ENCODE data around the gene MAOB. TPM values are rescaled to one million over a fixed set of nuclear protein-coding genes. Genes with fewer than 3 reads are reported as not detected.

The MAOB gene
- total and polyA plus RNA-seq, 2 donors (not counting 1 experiment from before 2014, with no cell fraction given): 3.8 to 4.6 TPM

- no peak overlapping the region for H3K9ac ChIP-seq (ENCODE audit: insufficient read depth, low read length)
- DNase-seq (ENCODE audit: low read depth in 2 of 2): no peak
- no peaks in the 10 kb centered on the region for H3K36me3 ChIP-seq (ENCODE audit: control insufficient read depth, insufficient read depth, low read length)
- H3K4me2 ChIP-seq (ENCODE audit: extremely low read depth, insufficient read depth, low read length): no peak overlapping the region
- H3K9me3 ChIP-seq (ENCODE audit: control insufficient read depth, insufficient read depth, low read depth, low read length): no peaks in the 10 kb centered on the region
- no peaks in the 10 kb centered on the region for H3K27me3 ChIP-seq (ENCODE audit: control insufficient read depth, insufficient read depth, low read length)
- H3K79me2 ChIP-seq (ENCODE audit: control insufficient read depth, insufficient read depth, low read length): no peaks in the 10 kb centered on the region
- no peaks in the 10 kb centered on the region for H3K4me1 ChIP-seq (ENCODE audit: control insufficient read depth, extremely low read depth, insufficient read depth, low read length)
- H2AFZ ChIP-seq (ENCODE audit: low read length): no peak overlapping the region
- no peak overlapping the region for H3K4me3 ChIP-seq (replicated peaks in 1 of 4; ENCODE audit: control extremely low read depth in 1 of 4, insufficient read depth in 1 of 4, low read depth in 3 of 4, low read length in 4 of 4)
- TF ChIP-seq EZH2 (IDR thresholded peaks at IDR 0.05; ENCODE audit: low read length, missing control alignments) (no peak), CTCF (conservative IDR thresholded peaks at IDR 0.05 in 1 of 2, IDR thresholded peaks at IDR 0.05 in 1 of 2; ENCODE audit: low read depth in 1 of 2, low read length in 2 of 2) (no peak)
- no peaks in the 10 kb centered on the region for H4K20me1 ChIP-seq (ENCODE audit: control insufficient read depth, extremely low read depth, insufficient read depth, low read length)
- no peak overlapping the region for H3K27ac ChIP-seq (ENCODE audit: insufficient read depth, low read length)
Observed at GRCh38 chrX:43747476-43747875, 134.8 kb downstream of the MAOB start.

- H3K27ac ChIP-seq (ENCODE audit: insufficient read depth, low read length): no peak overlapping the region
- no peaks in the 10 kb centered on the region for H3K79me2 ChIP-seq (ENCODE audit: control insufficient read depth, insufficient read depth, low read length)
- TF ChIP-seq EZH2 (IDR thresholded peaks at IDR 0.05; ENCODE audit: low read length, missing control alignments): no peak
- no peak for TF ChIP-seq CTCF (conservative IDR thresholded peaks at IDR 0.05 in 1 of 2, IDR thresholded peaks at IDR 0.05 in 1 of 2; ENCODE audit: low read depth in 1 of 2, low read length in 2 of 2)
- H3K4me2 ChIP-seq (ENCODE audit: extremely low read depth, insufficient read depth, low read length): no peak overlapping the region
- H3K4me3 ChIP-seq (replicated peaks in 1 of 4; ENCODE audit: control extremely low read depth in 1 of 4, insufficient read depth in 1 of 4, low read depth in 3 of 4, low read length in 4 of 4): no peak overlapping the region
- no peak overlapping the region for H2AFZ ChIP-seq (ENCODE audit: low read length)
- no peaks in the 10 kb centered on the region for H4K20me1 ChIP-seq (ENCODE audit: control insufficient read depth, extremely low read depth, insufficient read depth, low read length)
- H3K27me3 ChIP-seq (ENCODE audit: control insufficient read depth, insufficient read depth, low read length): no peaks in the 10 kb centered on the region
- H3K36me3 ChIP-seq (ENCODE audit: control insufficient read depth, insufficient read depth, low read length): no peaks in the 10 kb centered on the region
- peak in 1 of 2 donors; percentile 48 for DNase-seq (ENCODE audit: low read depth in 2 of 2)
- H3K4me1 ChIP-seq (ENCODE audit: control insufficient read depth, extremely low read depth, insufficient read depth, low read length): no peaks in the 10 kb centered on the region
- H3K9ac ChIP-seq (ENCODE audit: insufficient read depth, low read length): no peak overlapping the region
- no peaks in the 10 kb centered on the region for H3K9me3 ChIP-seq (ENCODE audit: control insufficient read depth, insufficient read depth, low read depth, low read length)
Observed at GRCh38 chrX:43745938-43746721, 136.1 kb downstream of the MAOB start.

GRCh38 chrX:43744284-43744683 lies 138.0 kb downstream of the MAOB start:
- Histone ChIP-seq H3K27ac (ENCODE audit: insufficient read depth, low read length) (no peak overlapping the region), H3K9me3 (ENCODE audit: control insufficient read depth, insufficient read depth, low read depth, low read length) (no peaks in the 10 kb centered on the region), H3K36me3 (ENCODE audit: control insufficient read depth, insufficient read depth, low read length) (no peaks in the 10 kb centered on the region), H2AFZ (ENCODE audit: low read length) (no peak overlapping the region), H3K4me2 (ENCODE audit: extremely low read depth, insufficient read depth, low read length) (no peak overlapping the region), H3K4me1 (ENCODE audit: control insufficient read depth, extremely low read depth, insufficient read depth, low read length) (no peaks in the 10 kb centered on the region), H3K79me2 (ENCODE audit: control insufficient read depth, insufficient read depth, low read length) (no peaks in the 10 kb centered on the region), H3K4me3 (replicated peaks in 1 of 4; ENCODE audit: control extremely low read depth in 1 of 4, insufficient read depth in 1 of 4, low read depth in 3 of 4, low read length in 4 of 4) (no peak overlapping the region), H4K20me1 (ENCODE audit: control insufficient read depth, extremely low read depth, insufficient read depth, low read length) (no peaks in the 10 kb centered on the region), H3K9ac (ENCODE audit: insufficient read depth, low read length) (no peak overlapping the region), H3K27me3 (ENCODE audit: control insufficient read depth, insufficient read depth, low read length) (no peaks in the 10 kb centered on the region)
- DNase-seq (ENCODE audit: low read depth in 2 of 2): no peak
- TF ChIP-seq CTCF (conservative IDR thresholded peaks at IDR 0.05 in 1 of 2, IDR thresholded peaks at IDR 0.05 in 1 of 2; ENCODE audit: low read depth in 1 of 2, low read length in 2 of 2): no peak
- no peak for TF ChIP-seq EZH2 (IDR thresholded peaks at IDR 0.05; ENCODE audit: low read length, missing control alignments)

Measured in fibroblast of lung (primary cell).